OCI-M2 (cell line): ENCODE measurements around the gene RALGAPA2.
"Not testable (repeated sequence)": the region's sequence is repeated elsewhere in the genome, so short reads cannot be mapped to it uniquely, and the experiment has no call there.

ENCODE experiments used
- DNase-seq: peaks from one replicate; lab custom pipeline; 2025; ENCODE audit not compliant: unreplicated experiment; lab: John Stamatoyannopoulos, UW

Gene RALGAPA2

GRCh38 chr20:20547876-20548266 is 164.6 kb downstream of the RALGAPA2 start:
- DNase-seq = no peak

- no peak for DNase-seq
Measured at GRCh38 chr20:20547221-20547875, 165.1 kb downstream of the RALGAPA2 start.

- DNase-seq = no peak
Measured at GRCh38 chr20:20546402-20546801, 166.0 kb downstream of the RALGAPA2 start.

GRCh38 chr20:20543348-20543747 is 169.1 kb downstream of the RALGAPA2 start:
- DNase-seq = not testable (repeated sequence)

GRCh38 chr20:20536240-20536933 is 176.1 kb downstream of the RALGAPA2 start:
- DNase-seq = no peak

GRCh38 chr20:20535051-20535450 is 177.4 kb downstream of the RALGAPA2 start:
- DNase-seq = no peak

- DNase-seq = no peak
Measured at GRCh38 chr20:20531283-20531682, 181.2 kb downstream of the RALGAPA2 start.

GRCh38 chr20:20530428-20531151 is 181.9 kb downstream of the RALGAPA2 start:
- DNase-seq = no peak

GRCh38 chr20:20529597-20529996 is 182.8 kb downstream of the RALGAPA2 start:
- no peak for DNase-seq

- no peak for DNase-seq
Measured at GRCh38 chr20:20528861-20529260, 183.6 kb downstream of the RALGAPA2 start.

GRCh38 chr20:20527661-20528060 is 184.8 kb downstream of the RALGAPA2 start:
- no peak for DNase-seq

- no peak for DNase-seq
Measured at GRCh38 chr20:20525756-20526155, 186.7 kb downstream of the RALGAPA2 start.

- no peak for DNase-seq
Measured at GRCh38 chr20:20525214-20525613, 187.2 kb downstream of the RALGAPA2 start.

GRCh38 chr20:20524756-20525155 is 187.7 kb downstream of the RALGAPA2 start:
- DNase-seq = no peak

GRCh38 chr20:20521736-20522135 is 190.7 kb downstream of the RALGAPA2 start:
- no peak for DNase-seq

- DNase-seq = no peak
Measured at GRCh38 chr20:20520776-20521175, 191.7 kb downstream of the RALGAPA2 start.

GRCh38 chr20:20519269-20519668 is 193.2 kb downstream of the RALGAPA2 start:
- no peak for DNase-seq

GRCh38 chr20:20518263-20518662 is 194.2 kb downstream of the RALGAPA2 start:
- DNase-seq = no peak

- DNase-seq = no peak
Measured at GRCh38 chr20:20517296-20517695, 195.1 kb downstream of the RALGAPA2 start.

GRCh38 chr20:20513720-20514119 is 198.7 kb downstream of the RALGAPA2 start:
- no peak for DNase-seq

- DNase-seq = no peak
Measured at GRCh38 chr20:20505554-20505953, 206.9 kb downstream of the RALGAPA2 start.
